CD4-positive, alpha-beta T cell treated with Interleukin-2 at 100 ng/mL for 4 hours (primary cell): Measurements from ENCODE around the gene ATP8B3.

ENCODE experiments used
- DNase-seq: peaks from one replicate; pipeline ENCODE4 v3.0.0-alpha.2; 2020; ENCODE audit warnings: low spot score

ATP8B3 gene

DNA sequence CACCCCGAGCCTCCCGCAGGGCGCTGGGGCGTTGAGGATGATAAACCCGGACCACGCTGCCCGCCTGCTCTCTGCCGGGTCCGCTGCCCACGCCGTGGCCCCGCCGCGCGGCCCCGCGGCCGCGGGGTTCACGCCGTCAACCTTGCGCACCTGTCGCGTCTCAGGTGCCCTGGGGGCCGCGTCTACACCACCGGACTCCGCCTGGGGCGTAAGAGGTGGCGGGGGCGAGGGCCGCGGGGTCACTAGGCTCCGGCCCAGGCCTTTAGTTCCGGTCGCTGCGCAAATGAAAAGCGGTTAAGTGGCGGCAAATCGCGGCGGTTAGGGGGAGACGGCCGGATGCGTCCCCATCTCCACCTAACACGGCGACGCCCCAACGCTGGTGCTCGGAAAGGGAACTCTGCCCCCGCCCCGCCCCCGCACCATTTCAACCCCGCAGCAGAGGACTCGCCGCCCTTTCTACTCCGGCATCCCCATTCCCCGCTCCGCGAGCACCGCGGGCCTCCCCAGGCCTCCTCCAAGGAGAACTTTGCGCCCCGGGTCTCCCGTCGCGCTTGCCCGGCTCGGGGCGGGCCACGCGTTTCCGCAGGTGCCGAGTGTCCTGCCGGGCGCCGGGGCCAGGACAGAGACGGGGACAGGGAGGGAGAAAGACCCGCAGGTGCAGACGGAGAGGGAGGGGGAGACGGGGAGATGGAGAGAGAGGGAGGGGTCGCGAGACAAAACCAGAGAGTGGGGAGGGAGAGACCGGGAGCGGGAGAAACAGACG lies 54.4 kb downstream of the ATP8B3 start:
- no peak for DNase-seq

DNA sequence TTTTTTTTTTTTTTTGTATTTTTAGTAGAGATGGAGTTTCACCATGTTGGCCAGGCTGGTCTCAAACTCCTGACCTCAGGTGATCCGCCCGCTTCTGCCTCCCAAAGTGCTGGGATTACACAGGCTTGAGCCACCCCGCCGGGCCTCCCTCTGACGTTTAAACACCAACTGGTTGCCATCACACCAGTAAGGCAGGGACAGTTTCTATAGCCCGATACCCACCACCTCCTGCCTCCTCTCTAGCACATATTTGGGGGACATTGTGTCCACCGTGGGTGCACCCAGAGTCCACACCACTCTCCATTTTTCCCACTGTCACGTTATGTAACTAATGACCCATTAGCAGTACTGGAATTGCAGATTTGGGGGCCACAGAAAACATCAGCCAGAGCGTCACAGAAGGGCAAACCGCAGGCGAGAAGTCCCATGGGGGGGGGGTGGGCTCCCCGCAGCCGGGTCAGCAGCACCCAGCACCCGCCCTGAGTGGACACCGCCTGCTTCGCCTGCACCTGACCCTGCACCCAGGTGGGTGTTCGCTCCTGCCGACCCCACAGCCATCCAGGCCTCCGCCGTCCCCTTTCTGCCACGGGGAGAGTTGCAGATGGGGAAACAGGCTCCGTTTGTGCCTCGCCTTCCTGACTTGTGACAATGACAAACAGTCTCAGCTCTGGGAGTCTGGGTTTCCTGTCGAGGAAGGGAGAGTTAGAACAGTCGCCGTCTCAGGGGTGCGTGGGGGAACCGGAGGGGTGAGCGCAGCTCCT lies 55.2 kb downstream of the ATP8B3 start:
- DNase-seq: no peak

DNA sequence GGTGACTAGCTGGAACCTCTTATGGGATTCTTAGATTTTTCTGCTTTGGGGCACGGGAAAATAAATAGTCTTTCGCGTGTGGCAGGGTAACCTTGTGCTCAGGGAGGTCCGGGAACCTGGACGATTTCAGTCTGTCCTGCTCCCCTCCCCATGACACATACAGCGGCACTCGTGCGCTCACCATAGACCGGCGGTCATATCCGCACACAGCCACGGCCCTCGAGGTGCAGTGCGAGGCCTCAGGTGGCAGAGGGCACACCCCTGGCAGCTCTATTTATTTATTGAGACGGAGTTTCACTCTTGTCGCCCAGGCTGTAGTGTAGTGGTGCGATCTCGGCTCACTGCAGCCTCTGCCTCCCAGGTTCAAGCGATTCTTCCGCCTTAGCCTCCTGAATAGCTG lies 55.8 kb downstream of the ATP8B3 start:
- no peak for DNase-seq

DNA sequence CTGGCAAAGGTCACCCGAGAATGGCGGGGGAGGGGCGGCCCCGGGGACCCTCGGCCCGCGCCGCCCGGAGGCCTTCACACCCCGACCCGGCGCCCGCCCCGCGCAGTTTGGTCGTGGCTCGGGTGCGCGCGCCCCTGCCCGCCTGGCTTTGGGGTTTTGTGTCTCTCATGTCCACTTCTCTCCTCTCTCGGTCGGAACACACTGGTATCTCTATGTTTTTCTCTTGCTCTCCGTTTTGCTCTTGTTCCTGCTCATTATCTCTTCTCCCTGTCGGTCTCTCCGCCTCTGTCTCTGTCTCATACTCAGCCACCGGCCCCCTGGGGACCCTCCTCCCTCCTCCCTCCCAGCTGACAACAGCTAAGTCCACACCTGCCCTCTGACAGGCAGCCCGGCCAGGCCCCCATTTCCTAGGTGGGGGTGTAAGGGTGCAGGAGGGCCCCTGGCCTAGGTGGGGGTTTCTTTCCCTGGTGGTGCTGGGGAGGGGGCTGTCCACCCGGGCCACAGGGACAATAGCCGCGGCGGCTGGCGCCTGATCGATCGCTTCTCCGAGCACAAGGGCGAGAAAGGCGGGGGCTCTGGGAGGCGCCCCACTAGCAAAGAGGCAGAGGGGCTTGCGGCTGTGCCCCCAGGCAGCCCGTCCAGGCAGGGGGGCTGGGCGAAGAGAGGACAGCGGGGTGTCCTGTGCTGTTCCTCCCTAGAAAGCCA lies 56.5 kb downstream of the ATP8B3 start:
- no peak for DNase-seq

- no peak for DNase-seq
Observed at GRCh38 chr19:1754636-1755466, 57.2 kb downstream of the ATP8B3 start.

DNA sequence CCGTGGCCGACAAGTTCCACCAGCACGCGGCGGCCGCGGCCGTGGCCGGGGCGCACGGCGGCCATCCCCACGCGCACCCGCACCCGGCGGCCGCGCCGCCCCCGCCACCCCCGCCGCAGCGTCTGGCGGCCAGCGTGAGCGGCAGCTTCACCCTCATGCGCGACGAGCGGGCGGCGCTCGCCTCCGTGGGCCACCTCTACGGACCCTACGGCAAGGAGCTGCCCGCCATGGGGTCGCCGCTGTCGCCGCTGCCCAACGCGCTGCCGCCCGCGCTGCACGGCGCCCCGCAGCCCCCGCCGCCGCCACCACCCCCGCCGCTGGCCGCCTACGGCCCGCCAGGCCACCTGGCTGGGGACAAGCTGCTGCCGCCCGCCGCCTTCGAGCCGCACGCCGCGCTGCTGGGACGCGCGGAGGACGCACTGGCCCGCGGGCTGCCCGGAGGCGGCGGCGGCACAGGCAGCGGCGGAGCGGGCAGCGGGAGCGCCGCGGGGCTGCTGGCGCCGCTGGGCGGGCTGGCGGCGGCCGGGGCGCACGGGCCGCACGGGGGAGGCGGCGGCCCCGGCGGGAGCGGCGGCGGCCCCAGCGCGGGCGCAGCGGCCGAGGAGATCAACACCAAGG lies 57.9 kb downstream of the ATP8B3 start:
- no peak for DNase-seq

- DNase-seq: no peak
Observed at GRCh38 chr19:1752757-1753728, 59.0 kb downstream of the ATP8B3 start, which contains the start of gene ONECUT3. ONECUT3 (plus strand) TSS chr19:1753506; CDS start chr19:1753663, 157 bp downstream.

DNA sequence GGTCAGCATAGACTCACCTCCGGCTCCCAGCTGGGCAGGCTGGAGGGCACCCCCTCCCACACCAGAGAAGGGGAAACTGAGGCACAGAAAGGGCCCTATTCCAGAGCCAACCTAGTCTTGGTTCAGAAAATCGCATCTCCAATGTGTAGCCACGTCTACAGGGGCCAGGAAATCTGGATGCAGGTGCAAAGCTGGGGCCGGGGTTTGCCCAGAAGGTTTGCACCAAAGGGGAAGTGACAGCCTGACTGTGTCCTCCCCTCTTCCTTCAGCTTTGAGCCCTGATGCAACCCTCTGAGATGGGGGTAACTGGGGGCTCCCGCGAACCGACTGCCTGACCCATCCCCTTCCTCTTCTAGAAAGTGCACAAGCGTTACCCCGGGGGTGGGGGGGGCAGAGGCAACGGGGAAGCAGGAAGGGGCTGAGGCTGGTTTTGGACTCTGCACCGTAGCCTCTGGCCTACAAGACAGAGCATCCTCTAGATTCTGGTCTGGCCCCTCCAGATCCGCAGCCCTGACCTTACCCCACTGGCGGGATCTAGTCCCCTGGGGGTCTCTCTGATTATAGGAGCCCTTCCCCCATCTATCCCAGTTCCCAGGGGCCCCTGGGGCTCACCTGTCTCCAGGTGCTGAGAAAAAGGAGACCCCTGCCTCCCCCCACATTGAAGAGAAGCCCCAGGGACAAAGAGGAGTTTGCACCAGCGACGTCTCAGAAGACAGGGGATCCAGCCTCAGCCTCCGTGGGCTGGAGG lies 59.9 kb downstream of the ATP8B3 start:
- no peak for DNase-seq

GRCh38 chr19:1751367-1752008 lies 60.6 kb downstream of the ATP8B3 start:
- DNase-seq: no peak

DNA sequence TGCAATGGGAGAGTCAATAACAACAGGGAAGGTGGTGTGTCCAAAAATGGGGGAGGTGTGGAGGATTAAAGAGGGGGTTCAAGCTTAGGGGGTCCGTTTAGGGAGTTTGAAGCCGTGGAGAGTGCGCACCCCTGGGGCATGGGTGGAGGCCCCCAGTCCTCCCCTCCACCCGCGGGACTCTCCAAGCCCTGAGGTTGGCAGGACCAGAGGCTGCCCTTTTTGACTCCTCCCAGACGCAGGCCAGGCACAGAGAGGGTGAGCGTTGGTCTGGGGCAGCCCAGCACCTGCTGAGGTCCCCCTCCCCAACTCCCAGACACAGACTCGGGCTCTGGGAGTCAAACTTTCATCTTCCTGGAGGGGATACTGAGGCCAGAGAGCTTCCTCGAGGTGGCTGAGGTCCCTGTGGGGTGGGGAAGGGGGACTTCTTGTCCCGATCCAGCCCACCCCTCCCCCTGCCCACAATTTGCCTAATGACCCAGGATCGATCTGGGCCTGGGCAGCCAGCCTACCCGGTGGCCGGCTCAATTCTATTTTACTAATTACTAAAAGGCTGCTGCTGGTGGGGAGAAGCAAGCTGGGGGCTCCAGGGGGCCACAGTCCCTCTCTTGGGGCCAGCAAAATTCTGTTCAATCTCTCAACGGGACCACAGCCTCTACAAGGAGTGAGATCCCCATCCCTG lies 61.6 kb downstream of the ATP8B3 start:
- no peak for DNase-seq

DNA sequence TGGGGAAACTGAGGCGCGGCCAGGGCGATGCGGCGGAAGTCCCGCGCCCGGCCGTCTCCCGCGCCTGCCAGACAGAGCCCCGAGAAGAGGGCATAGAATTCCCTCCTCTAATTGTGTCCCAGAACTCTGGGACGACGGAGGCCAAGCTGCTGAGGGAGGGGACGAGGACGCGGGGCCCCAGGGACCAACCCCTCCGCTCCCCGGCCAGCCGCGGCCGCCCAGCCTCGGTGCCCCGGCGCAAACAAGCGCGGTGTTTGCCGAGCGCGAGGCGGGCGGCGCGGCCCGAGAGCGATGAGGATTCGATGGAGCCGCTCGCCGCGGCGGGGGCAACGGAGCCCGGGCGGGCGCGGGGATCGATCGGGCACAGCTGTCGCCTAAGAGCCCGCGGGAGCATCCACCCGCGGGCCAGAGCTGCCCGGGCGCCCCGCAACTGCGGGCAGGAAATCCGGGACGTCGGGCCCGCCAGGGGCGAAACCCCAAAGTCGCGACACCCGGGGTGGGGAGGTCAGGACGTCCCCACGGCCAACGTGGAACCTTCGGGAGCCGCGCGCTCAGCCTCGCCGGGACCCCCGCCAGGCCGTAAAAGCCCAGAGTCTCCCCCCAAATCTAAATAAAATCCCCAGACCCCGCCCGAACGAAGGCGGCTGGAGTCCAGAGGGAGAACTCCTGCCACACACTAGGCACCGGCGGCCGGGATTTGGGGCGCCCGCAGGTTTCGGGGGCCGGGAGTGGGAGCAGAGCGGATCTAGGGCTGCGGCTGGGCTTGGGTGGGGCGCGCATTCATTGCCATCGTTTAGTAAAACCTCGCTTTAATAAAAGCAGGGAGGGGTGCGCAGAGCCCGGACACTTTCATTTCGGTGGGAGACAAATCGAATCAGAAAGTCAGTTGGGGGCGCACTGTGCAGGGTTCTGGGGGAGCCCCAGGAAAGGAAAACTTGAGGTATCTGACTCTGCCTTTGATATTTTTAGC lies 62.4 kb downstream of the ATP8B3 start:
- DNase-seq: no peak

- DNase-seq: no peak
Observed at GRCh38 chr19:1748873-1749341, 63.2 kb downstream of the ATP8B3 start.

- DNase-seq: no peak
Observed at GRCh38 chr19:1748115-1748872, 63.8 kb downstream of the ATP8B3 start.

- DNase-seq: peak; percentile 62
Observed at GRCh38 chr19:1747285-1748114, 64.6 kb downstream of the ATP8B3 start.
